Right lobe of liver (tissue), 6 donors: ENCODE results near the gene CD151. TPM values are rescaled to one million over a fixed set of nuclear protein-coding genes. Genes with fewer than 3 reads are reported as not detected.
A peak's percentile ranks its signal among the peaks of the same experiment; 100 is the strongest.

ENCODE experiments used
- ATAC-seq, 4 donors: fragments of 200-7000 bp; cut with Tn5 transposase; one replicate each; pipeline ENCODE4 v1.9.1; 2020; ENCODE audit warnings: mild to moderate bottlenecking in 4 of 4, moderate library complexity in 4 of 4
- DNase-seq, 3 donors: peaks; one replicate each; pipeline ENCODE4 v3.0.0-alpha.2; 2020
- H3K27ac ChIP-seq, 3 donors: fragments of 200-600 bp; one replicate each; pipeline ENCODE4 v1.8.0; 2022
- H3K27me3 ChIP-seq, 2 donors: fragments of 200-600 bp; one replicate each; pipeline ENCODE4 v1.8.0; 2022
- H3K36me3 ChIP-seq, 4 donors: fragments of 200-600 bp; sonication (generic) in 1 of 4; one replicate each; pipeline versions ENCODE4 v1.5.1 to v1.8.0; 2017 to 2022; ENCODE audit warnings: control low read depth in 1 of 4
- H3K4me1 ChIP-seq, 4 donors: fragments of 200-600 bp; sonication (generic) in 1 of 4; one replicate each; pipeline versions ENCODE4 v1.5.1 to v1.8.0; 2017 to 2022; ENCODE audit warnings: control low read depth in 1 of 4
- H3K4me3 ChIP-seq, 3 donors: fragments of 200-600 bp; one replicate each; pipeline ENCODE4 v1.8.0; 2022
- H3K9me3 ChIP-seq, 4 donors: fragments of 200-600 bp; sonication (generic) in 1 of 4; one replicate each; pipeline versions ENCODE4 v1.5.1 to v1.8.0; 2017 to 2022; ENCODE audit warnings: control low read depth in 1 of 4
- CTCF ChIP-seq, 4 donors: fragments of 200-600 bp in 3 of 4; fragments of 450-650 bp in 1 of 4; IDR thresholded peaks; one replicate each; pipeline versions ENCODE4 v1.5.1 to v1.8.0; 2016 to 2022; ENCODE audit warnings: antibody characterized with exemption in 4 of 4, mild to moderate bottlenecking in 2 of 4
- POLR2A ChIP-seq: fragments of 450-650 bp; IDR thresholded peaks from one replicate; pipeline ENCODE4 v1.6.1; 2017; ENCODE audit warnings: antibody characterized with exemption, mild to moderate bottlenecking
- WGBS: methylation state at CpG from one replicate; pipeline ENCODE4 v1.1.6; 2018; ENCODE audit warnings: low coverage, low lambda C conversion rate; ENCODE audit not compliant: insufficient coverage; ENCODE audit errors: missing lambda C conversion rate; 5-methylcytosine and 5-hydroxymethylcytosine counted together
- intact Hi-C, 2 donors: fragments of 100-400 bp; cut with DNase I; formaldehyde crosslinking; loops; one replicate each; pipeline versions ENCODE4 v1.11.2 to v1.14.1; 2022
- long read RNA-seq: library from polyadenylated mRNA; unstranded; transcript quantifications from one replicate; pipeline ENCODE4 v2.0.0, GENCODE V29; 2019
- total RNA-seq, 6 experiments: library from RNA; depleted of rRNA in 2 of 6; stranded (reverse); fragments of >200 nt in 2 of 6; fragmentation: NEBNext Ultra II Directional in 3 of 6; extraction: Animal tissue kit (Norgen Biotek cat#: 25700) in 3 of 6; gene quantifications; one replicate each; pipeline versions ENCODE4 v1.1.0 to v1.2.4, GENCODE V29; 2016 to 2023
- donor health status: DM: no; HTN: yes; CAD: no.
- donor health status: DM: no; HTN: no; CAD: no.
- donor health status: DM: no; HTN: no; CAD: no.
- donor health status: DM: no; HTN: yes; CAD: no.
- donor health status: DM: no; HTN: yes; CAD: no.

The CD151 gene
- 100 to 1,000 TPM in 5 of 6 experiments, 10 to 100 TPM in 1; 70.8 to 156 (median 135) TPM for total RNA-seq
- long read RNA-seq, partial matches to known transcripts = 1 of 7 reads
- long read RNA-seq, other reads (novel, unspliced or antisense) = 2 of 7 reads

- peak; percentile 9 to 39 (median 36) for ATAC-seq
- DNase-seq = peak in 1 of 3 donors; percentile 73
- H3K27ac ChIP-seq = peak within 1 kb of the TSS; percentile 4 to 82 (median 63)
Observed at GRCh38 chr11:832529-833113, at the start of gene CD151. Gene CD151, plus strand, starts transcription at chr11:832952. Its CDS starts 3,118 bp downstream, at chr11:836070.

GRCh38 chr11:783581-784015, 49.2 kb upstream of the CD151 start:
- Histone ChIP-seq H3K4me3 (no peak overlapping the region), H3K27me3 (no peaks in the 10 kb centered on the region), H3K4me1 (peaks cover 0 to 11% (median 5%) of the 10 kb centered on the region in 4 donors), H3K36me3 (peaks cover 0 to 10% (median 0%) of the 10 kb centered on the region in 4 donors), H3K27ac (no peak overlapping the region), H3K9me3 (no peaks in the 10 kb centered on the region)
- intact Hi-C loops = no loop called here
- ATAC-seq = peak in 3 of 4 donors; percentile 15 to 63 (median 52)
- 28% methylated on average over 18 of the region's 24 CpGs for WGBS
- DNase-seq = peak in 2 of 3 donors; percentile 57 to 71
- peak in 2 of 4 donors; percentile 12 to 53 for TF ChIP-seq CTCF (IDR thresholded peaks at IDR 0.05)
- no peak for TF ChIP-seq POLR2A

More at GRCh38 chr11:832529-833113, at the start of gene CD151:
- intact Hi-C loops = no loop called here
- H3K36me3 ChIP-seq = peaks cover 0 to 11% (median 4%) of the 10 kb centered on the region in 4 donors
- H3K9me3 ChIP-seq = no peaks in the 10 kb centered on the region
- peak within 1 kb of the TSS; percentile 75 to 85 (median 84) for H3K4me3 ChIP-seq
- H3K4me1 ChIP-seq = peaks cover 0 to 57% (median 25%) of the 10 kb centered on the region in 4 donors
- 20% methylated on average over 7 of the region's 67 CpGs for WGBS
- no peak for TF ChIP-seq CTCF (IDR thresholded peaks at IDR 0.05)
- TF ChIP-seq POLR2A = no peak
- no peaks in the 10 kb centered on the region for H3K27me3 ChIP-seq

GRCh38 chr11:786235-787083, 46.3 kb upstream of the CD151 start:
- Histone ChIP-seq H3K4me3 (no peak overlapping the region), H3K4me1 (peaks cover 0 to 4% (median 0%) of the 10 kb centered on the region in 4 donors), H3K27me3 (no peaks in the 10 kb centered on the region), H3K36me3 (peaks cover 0 to 10% (median 0%) of the 10 kb centered on the region in 4 donors), H3K27ac (no peak overlapping the region), H3K9me3 (no peaks in the 10 kb centered on the region)
- 81% methylated on average over 3 of the region's 24 CpGs for WGBS
- ATAC-seq = no peak
- peak in 1 of 3 donors; percentile 51 for DNase-seq
- TF ChIP-seq POLR2A (no peak), CTCF (IDR thresholded peaks at IDR 0.05) (no peak)
- intact Hi-C loops = no loop called here

GRCh38 chr11:787084-787675, 45.6 kb upstream of the CD151 start:
- TF ChIP-seq POLR2A (no peak), CTCF (IDR thresholded peaks at IDR 0.05) (no peak)
- Histone ChIP-seq H3K27me3 (no peaks in the 10 kb centered on the region), H3K4me3 (no peak overlapping the region), H3K9me3 (no peaks in the 10 kb centered on the region), H3K4me1 (peaks cover 0 to 4% (median 0%) of the 10 kb centered on the region in 4 donors), H3K36me3 (peaks cover 0 to 10% (median 0%) of the 10 kb centered on the region in 4 donors), H3K27ac (no peak overlapping the region)
- no peak for ATAC-seq
- intact Hi-C loops = no loop called here
- WGBS = 89% methylated on average over 5 of the region's 24 CpGs
- no peak for DNase-seq
